HepG2 (cell line): Measurements from ENCODE around the gene CILP2. TPM values are rescaled to one million over a fixed set of nuclear protein-coding genes. Genes with fewer than 3 reads are reported as not detected.

Source experiments
- ATAC-seq: fragments of 200-7000 bp; cut with Tn5 transposase; 3 replicates; pipeline ENCODE4 v1.9.1; 2020; ENCODE audit warnings: mild to moderate bottlenecking, moderate library complexity
- BruUV-seq: library from RNA; stranded (reverse); fragments of 400-500 nt; replicated peaks from 2 replicates; lab custom pipeline; 2021; lab: Mats Ljungman, UMichigan
- CTCF ChIA-PET: fragments of 300-600 bp; formaldehyde crosslinking; extraction: SDS; loops from one replicate; lab custom pipeline; 2021; ENCODE audit warnings: low total read pairs, inconsistent platforms, low intra/inter-chr PET ratio; lab: Yijun Ruan, JAX
- POLR2A ChIA-PET: fragments of 350-600 bp; sonication (Branson Sonifier 250); formaldehyde crosslinking; loops from one replicate; lab custom pipeline; 2020; ENCODE audit warnings: antibody characterized with exemption, inconsistent platforms; lab: Yijun Ruan, JAX
- DNase-seq: peaks from one replicate; pipeline ENCODE4 v3.0.0-alpha.2; 2015; ENCODE audit warnings: low spot score
- FAIRE-seq: peaks from 3 replicates; lab custom pipeline; 2011; peaks lifted over from hg19 to GRCh38; lab: Jason Lieb, UNC
- H2AFZ ChIP-seq: one replicate; pipeline ENCODE4 v1.6.1; 2011; ENCODE audit warnings: low read length, inconsistent platforms
- H3K27ac ChIP-seq: fragments of 300-600 bp; 3 replicates; pipeline ENCODE4 v1.8.0; 2011; ENCODE audit warnings: mixed run types, mild to moderate bottlenecking, mixed read lengths, low read length, inconsistent platforms; ENCODE audit not compliant: insufficient read depth; ENCODE audit errors: extremely low read length
- H3K27me3 ChIP-seq, 2 experiments: fragments of 200-600 bp in 1 of 2; 2 replicates in 1 of 2; 3 replicates in 1 of 2; pipeline versions ENCODE4 v1.6.0 to v1.8.0; 2011; ENCODE audit warnings: low read length in 2 of 2, mild to moderate bottlenecking in 2 of 2, moderate library complexity in 2 of 2, inconsistent platforms in 1 of 2; ENCODE audit not compliant: insufficient read depth in 2 of 2, control insufficient read depth in 1 of 2
- H3K36me3 ChIP-seq, 2 experiments: fragments of 200-600 bp in 1 of 2; replicated peaks in 1 of 2; 2 replicates in 1 of 2; 3 replicates in 1 of 2; pipeline versions ENCODE4 v1.5.1 to v1.8.0; 2011; ENCODE audit warnings: low read length in 2 of 2, inconsistent platforms in 1 of 2; ENCODE audit not compliant: insufficient read depth in 2 of 2, control insufficient read depth in 1 of 2
- H3K4me1 ChIP-seq: 2 replicates; pipeline ENCODE4 v1.5.1; 2012; ENCODE audit warnings: low read length, inconsistent platforms; ENCODE audit not compliant: insufficient read depth
- H3K4me2 ChIP-seq: 2 replicates; pipeline ENCODE4 v1.6.0; 2011; ENCODE audit warnings: low read depth, low read length, inconsistent platforms
- H3K4me3 ChIP-seq, 3 experiments: fragments of 200-600 bp in 1 of 3; sonication (generic), shearing (Covaris generic) in 1 of 3; replicated peaks in 1 of 3; 2 replicates each; pipeline ENCODE4 v1.5.1; 2011 to 2016; ENCODE audit warnings: low read length in 3 of 3, inconsistent platforms in 2 of 3, low read depth in 2 of 3, mild to moderate bottlenecking in 2 of 3, control low read depth in 1 of 3, mixed read lengths in 1 of 3; ENCODE audit not compliant: insufficient read depth in 1 of 3
- H3K79me2 ChIP-seq: one replicate; pipeline ENCODE4 v1.6.1; 2011; ENCODE audit warnings: low read length, inconsistent platforms; ENCODE audit not compliant: insufficient read depth
- H3K9ac ChIP-seq: 2 replicates; pipeline ENCODE4 v1.6.0; 2011; ENCODE audit warnings: mild to moderate bottlenecking, low read depth, low read length, inconsistent platforms; ENCODE audit not compliant: insufficient read depth
- H3K9me3 ChIP-seq: 2 replicates; pipeline ENCODE4 v1.5.1; 2012; ENCODE audit warnings: mild to moderate bottlenecking, low read length
- H4K20me1 ChIP-seq: 2 replicates; pipeline ENCODE4 v1.6.0; 2011; ENCODE audit warnings: inconsistent platforms, mild to moderate bottlenecking, low read length, moderate library complexity; ENCODE audit not compliant: insufficient read depth
- AGO2 ChIP-seq: fragments of 200-400 bp; formaldehyde crosslinking; optimal IDR thresholded peaks from 2 replicates; pipeline ENCODE3; 2017; ENCODE audit warnings: mild to moderate bottlenecking, low read depth, low read length, moderate library complexity
- ARNTL ChIP-seq: sonication (generic); formaldehyde crosslinking; IDR thresholded peaks from 2 replicates; pipeline ENCODE4 v1.4.0; 2020; ENCODE audit warnings: mild to moderate bottlenecking, missing genetic modification reagents
- CCAR2 ChIP-seq: fragments of 200-400 bp; formaldehyde crosslinking; optimal IDR thresholded peaks from 2 replicates; pipeline ENCODE3; 2018; ENCODE audit warnings: low read depth, mild to moderate bottlenecking, low read length, moderate library complexity
- FOXK2 ChIP-seq: fragments of 450-650 bp; IDR thresholded peaks from 2 replicates; pipeline ENCODE4 v1.6.1; 2016
- NCOA1 ChIP-seq: sonication (generic); formaldehyde crosslinking; IDR thresholded peaks from 2 replicates; pipeline ENCODE4 v1.9.0; 2021; ENCODE audit warnings: missing genetic modification reagents
- RBFOX2 ChIP-seq: fragments of 200-400 bp; formaldehyde crosslinking; IDR thresholded peaks from 2 replicates; pipeline ENCODE4 v1.6.1; 2017; ENCODE audit warnings: low read depth, mild to moderate bottlenecking, low read length
- ZNF329 ChIP-seq: sonication (generic); formaldehyde crosslinking; IDR thresholded peaks from 2 replicates; pipeline ENCODE4 v1.9.0; 2021; ENCODE audit warnings: low read depth, mild to moderate bottlenecking, missing genetic modification reagents
- ZNF556 ChIP-seq: sonication (generic); formaldehyde crosslinking; IDR thresholded peaks from 2 replicates; pipeline ENCODE4 v1.4.0; 2020; ENCODE audit warnings: mild to moderate bottlenecking, missing genetic modification reagents, borderline replicate concordance
- WGBS: methylation state at CpG from one replicate; pipeline ENCODE4 v1.1.6; 2017; ENCODE audit warnings: low lambda C conversion rate; 5-methylcytosine and 5-hydroxymethylcytosine counted together
- in situ Hi-C: cut with HindIII; loops from 2 replicates; pipeline ENCODE4 v1.10.0; 2017; ENCODE audit warnings: low pct_unique_long_range_greater_than_20kb; ENCODE audit not compliant: extremely low pct_ligation_motif_present
- intact Hi-C: fragments of 100-400 bp; cut with micrococcal nuclease; formaldehyde crosslinking; loops from one replicate; pipeline ENCODE4 v1.10.0; 2022; ENCODE audit not compliant: unreplicated experiment
- polyA plus RNA-seq, 8 experiments: library from polyadenylated mRNA; depleted of rRNA in 3 of 8; stranded (reverse) in 7 of 8; unstranded in 1 of 8; fragments of >200 nt; fragmentation: Illumina TruSeq in 4 of 8; extraction: Trizol in 4 of 8; gene quantifications; 2 replicates each; pipeline versions ENCODE4 v1.2.1 to v1.2.3, GENCODE V29; 2011 to 2016; ENCODE audit warnings: low read depth in 4 of 8, missing spikeins in 1 of 8, mixed read lengths in 1 of 8; ENCODE audit not compliant: insufficient read depth in 1 of 8
- total RNA-seq, 5 experiments: library from RNA; depleted of rRNA; stranded (reverse); fragments of >200 nt; fragmentation: Illumina TruSeq; extraction: Trizol; gene quantifications; 2 replicates each; pipeline ENCODE4 v1.2.3, GENCODE V29; 2016; ENCODE audit warnings: low read depth in 1 of 5
- TF ChIP-seq, protein P1 (sequence below): sonication (generic); formaldehyde crosslinking; IDR thresholded peaks from 2 replicates; pipeline ENCODE4 v1.4.0; 2020; ENCODE audit warnings: mild to moderate bottlenecking, missing genetic modification reagents, borderline replicate concordance

Gene CILP2
- total and polyA plus RNA-seq, 2 of the 13 experiments (the other 11 are each of a cell fraction or from before 2014, with no cell fraction given), result 0.09 to 0.37 TPM

DNA sequence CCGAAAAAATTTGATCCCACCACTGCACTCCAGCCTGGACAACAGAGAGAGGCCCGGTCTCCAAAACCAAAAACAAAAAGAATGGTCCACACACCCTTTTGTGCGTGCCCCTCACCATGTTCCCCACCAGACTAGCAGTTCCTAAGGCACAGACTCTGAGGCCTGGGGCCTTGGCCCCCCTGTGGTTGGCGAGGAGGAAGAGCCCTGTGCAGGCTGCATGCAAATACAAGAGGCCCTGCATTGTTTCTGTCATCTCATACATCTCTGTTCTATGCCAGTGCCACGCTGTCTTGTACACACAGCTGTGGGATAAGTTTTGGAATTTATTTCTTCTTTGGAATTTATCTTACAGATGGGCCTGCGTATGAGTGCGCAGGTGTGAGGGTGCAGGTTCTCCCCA lies 14.0 kb upstream of the CILP2 start (continued):
- TF ChIP-seq NCOA1 (CRISPR knock-in tag), result no peak
- TF ChIP-seq ZNF329 (CRISPR knock-in tag), result no peak
- no peak for TF ChIP-seq ZNF556
- TF ChIP-seq, protein P1, sequence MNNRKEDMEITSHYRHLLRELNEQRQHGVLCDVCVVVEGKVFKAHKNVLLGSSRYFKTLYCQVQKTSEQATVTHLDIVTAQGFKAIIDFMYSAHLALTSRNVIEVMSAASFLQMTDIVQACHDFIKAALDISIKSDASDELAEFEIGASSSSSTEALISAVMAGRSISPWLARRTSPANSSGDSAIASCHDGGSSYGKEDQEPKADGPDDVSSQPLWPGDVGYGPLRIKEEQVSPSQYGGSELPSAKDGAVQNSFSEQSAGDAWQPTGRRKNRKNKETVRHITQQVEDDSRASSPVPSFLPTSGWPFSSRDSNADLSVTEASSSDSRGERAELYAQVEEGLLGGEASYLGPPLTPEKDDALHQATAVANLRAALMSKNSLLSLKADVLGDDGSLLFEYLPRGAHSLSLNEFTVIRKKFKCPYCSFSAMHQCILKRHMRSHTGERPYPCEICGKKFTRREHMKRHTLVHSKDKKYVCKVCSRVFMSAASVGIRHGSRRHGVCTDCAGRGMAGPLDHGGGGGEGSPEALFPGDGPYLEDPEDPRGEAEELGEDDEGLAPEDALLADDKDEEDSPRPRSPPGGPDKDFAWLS (CRISPR knock-in tag), result no peak

DNA sequence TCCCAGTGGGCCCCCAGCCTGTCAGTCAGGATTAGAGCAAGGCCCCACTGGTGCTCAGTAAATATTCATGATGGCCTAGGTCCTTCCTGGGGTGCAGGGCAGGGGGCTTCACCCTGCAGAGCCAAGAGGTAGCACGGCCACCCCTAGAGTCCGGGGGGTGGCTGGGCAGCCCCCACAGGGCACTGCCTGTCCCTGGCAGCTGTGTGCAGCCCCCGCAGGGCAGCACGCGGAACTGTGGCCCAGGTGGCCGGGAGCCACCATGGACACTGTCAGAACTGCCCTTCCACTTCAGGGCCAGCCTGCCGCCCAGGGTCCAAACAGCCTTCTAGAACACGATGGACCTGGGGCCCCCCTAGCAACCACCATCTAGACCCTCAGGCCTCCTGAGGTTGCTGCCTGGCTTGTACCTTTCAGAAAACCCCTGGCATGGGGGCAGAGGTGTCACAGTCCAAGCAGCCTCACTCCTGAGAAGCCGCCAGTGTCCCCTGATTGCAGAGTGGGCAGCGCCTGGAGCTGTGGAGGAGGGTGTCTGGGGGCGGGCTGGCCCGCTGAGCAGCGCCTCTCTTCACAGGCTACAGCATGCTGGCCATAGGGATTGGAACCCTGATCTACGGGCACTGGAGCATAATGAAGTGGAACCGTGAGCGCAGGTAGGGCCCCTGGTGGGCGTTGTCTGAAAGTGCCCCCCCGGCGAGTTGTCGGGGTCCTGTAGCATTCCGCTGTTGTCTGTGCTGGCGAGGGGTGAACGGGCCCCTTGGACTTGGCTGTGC lies 12.3 kb upstream of the CILP2 start:
- in situ Hi-C loops, result loop anchor here (25.0 kb wide), 1 partner anchor 437 kb away; no protein-coding TSS in a partner anchor
- peaks cover 11% of the 10 kb centered on the region for H3K79me2 ChIP-seq
- H3K4me3 ChIP-seq, result no peak overlapping the region
- no peak for FAIRE-seq
- no peak overlapping the region for H3K4me2 ChIP-seq
- no peaks in the 10 kb centered on the region for H3K4me1 ChIP-seq
- no peaks in the 10 kb centered on the region for H3K9me3 ChIP-seq
- H3K36me3 ChIP-seq, result peaks cover 6 to 24% of the 10 kb centered on the region in 2 experiments; a peak in 4 of 5 replicates
- intact Hi-C loops, result no loop called here
- WGBS, result 100% methylated on average over 14 of the region's 23 CpGs
- BruUV-seq, result no TSS peak
- DNase-seq, result no peak
- H3K27ac ChIP-seq, result no peak overlapping the region
- no peak overlapping the region for H2AFZ ChIP-seq
- TF ChIP-seq CCAR2 (no peak), FOXK2 (no peak), AGO2 (peak; percentile 77), ARNTL (CRISPR knock-in tag) (no peak), RBFOX2 (0 out of 2 replicates have a peak, but pooled peaks have one; percentile 42)
- no peak overlapping the region for H3K9ac ChIP-seq
- peaks cover 12% of the 10 kb centered on the region for H4K20me1 ChIP-seq
- peak; percentile 9; the same call in 2 of the 3 replicates for ATAC-seq
- CTCF ChIA-PET, result no interaction called here
- POLR2A ChIA-PET, result no interaction called here
- H3K27me3 ChIP-seq, result no peaks in the 10 kb centered on the region
